GM18873 (cell line): ENCODE data around the gene PPP4R3A.
"Not testable (repeated sequence)": the region's sequence is repeated elsewhere in the genome, so short reads cannot be mapped to it uniquely, and the experiment has no call there.

Source experiments
- ATAC-seq: cut with Tn5 transposase; IDR thresholded peaks from one replicate; pipeline ENCODE4 v1.9.1; 2021; ENCODE audit warnings: mild to moderate bottlenecking, moderate library complexity, moderate number of reproducible peaks; ENCODE audit not compliant: unreplicated experiment, low FRiP score

PPP4R3A gene

GRCh38 chr14:91506226-91506625 is 3.9 kb downstream of the PPP4R3A start:
- ATAC-seq = no peak

- no peak for ATAC-seq
Observed at GRCh38 chr14:91503000-91503504, 7.1 kb downstream of the PPP4R3A start.

- no peak for ATAC-seq
Observed at GRCh38 chr14:91501951-91502930, 7.9 kb downstream of the PPP4R3A start.

GRCh38 chr14:91501348-91501747 is 8.8 kb downstream of the PPP4R3A start:
- ATAC-seq = no peak

GRCh38 chr14:91496790-91497189 is 13.3 kb downstream of the PPP4R3A start:
- ATAC-seq = no peak

- ATAC-seq = not testable (repeated sequence)
Observed at GRCh38 chr14:91494392-91495065, 15.6 kb downstream of the PPP4R3A start.

GRCh38 chr14:91493169-91493568 is 16.9 kb downstream of the PPP4R3A start:
- no peak for ATAC-seq

- no peak for ATAC-seq
Observed at GRCh38 chr14:91484744-91485143, 25.4 kb downstream of the PPP4R3A start.

- no peak for ATAC-seq
Observed at GRCh38 chr14:91484186-91484585, 25.9 kb downstream of the PPP4R3A start.

GRCh38 chr14:91482263-91483013 is 27.7 kb downstream of the PPP4R3A start:
- ATAC-seq = no peak

GRCh38 chr14:91477388-91477787 is 32.7 kb downstream of the PPP4R3A start:
- no peak for ATAC-seq

- ATAC-seq = no peak
Observed at GRCh38 chr14:91473046-91473445, 37.1 kb downstream of the PPP4R3A start.

GRCh38 chr14:91470216-91470615 is 39.9 kb downstream of the PPP4R3A start:
- ATAC-seq = no peak

- ATAC-seq = no peak
Observed at GRCh38 chr14:91466192-91466591, 43.9 kb downstream of the PPP4R3A start.

- no peak for ATAC-seq
Observed at GRCh38 chr14:91464615-91465205, 45.4 kb downstream of the PPP4R3A start.

- ATAC-seq = no peak
Observed at GRCh38 chr14:91458612-91459011, 51.5 kb downstream of the PPP4R3A start.

GRCh38 chr14:91456283-91456682 is 53.8 kb downstream of the PPP4R3A start:
- no peak for ATAC-seq

- no peak for ATAC-seq
Observed at GRCh38 chr14:91454580-91454979, 55.5 kb downstream of the PPP4R3A start.

- no peak for ATAC-seq
Observed at GRCh38 chr14:91454155-91454554, 56.0 kb downstream of the PPP4R3A start.

- no peak for ATAC-seq
Observed at GRCh38 chr14:91453744-91454143, 56.4 kb downstream of the PPP4R3A start.
